CD4-positive, alpha-beta T cell treated with Interleukin-2 at 100 ng/mL for 4 hours (primary cell): ENCODE data around the gene ANKLE2.
A peak's percentile ranks its signal among the peaks of the same experiment; 100 is the strongest.

Source experiments
- DNase-seq: peaks from one replicate; pipeline ENCODE4 v3.0.0-alpha.2; 2020; ENCODE audit warnings: low spot score

The ANKLE2 gene

DNA sequence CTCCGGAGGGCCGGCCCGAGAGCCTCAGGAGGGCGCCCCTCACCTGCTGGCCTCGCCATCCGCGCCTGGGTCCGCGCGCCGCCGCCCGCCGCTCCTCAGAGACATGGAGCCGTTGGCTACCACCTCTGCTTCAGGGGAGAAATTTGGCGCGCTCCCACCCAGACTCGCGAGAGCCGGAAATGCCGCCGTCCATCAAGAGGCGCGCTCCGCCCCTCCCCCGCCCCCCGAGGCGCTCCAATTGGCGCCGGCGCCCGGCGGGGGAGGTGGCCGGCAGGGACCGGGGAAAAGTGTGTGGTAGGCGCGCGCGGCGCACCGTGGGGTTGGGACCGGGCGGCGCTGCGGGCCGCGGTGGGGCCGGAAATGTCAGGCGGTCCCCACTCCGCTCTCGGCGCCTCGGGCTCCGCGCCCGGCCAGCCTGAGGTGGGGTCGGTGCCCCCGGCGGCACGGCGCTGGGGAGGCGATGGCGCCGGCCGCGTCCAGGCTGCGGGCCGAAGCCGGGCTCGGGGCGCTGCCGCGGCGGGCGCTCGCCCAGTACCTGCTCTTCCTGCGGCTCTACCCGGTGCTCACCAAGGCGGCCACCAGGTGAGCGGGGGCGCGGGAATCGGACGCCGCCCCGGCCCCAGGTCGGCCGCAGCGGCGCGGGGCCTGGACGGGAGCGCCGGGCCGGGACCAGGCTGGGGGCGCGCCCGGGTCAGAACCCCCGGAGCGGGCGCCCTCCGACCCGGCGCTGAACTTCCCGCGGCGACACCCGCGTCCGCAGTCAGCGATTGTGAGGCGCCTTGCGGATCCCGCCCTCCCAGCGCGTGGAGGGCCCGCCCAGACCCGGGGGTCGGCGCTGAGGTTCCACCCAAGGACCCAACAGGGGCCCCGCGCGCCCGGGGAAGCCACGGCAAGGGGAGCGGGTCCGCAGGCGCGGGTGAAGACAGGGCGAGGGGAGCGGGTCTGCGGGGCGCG lies 74.1 kb downstream of the ANKLE2 start, which contains the start of the genes POLE and PXMP2:
Gene POLE (minus strand): TSS at position 132 of the 954 bp plus-strand sequence. CDS start 27 bp downstream, at position 105.
Gene PXMP2 (plus strand): TSS at position 377 of the 954 bp plus-strand sequence. CDS start 84 bp downstream, at position 461.
- peak; percentile 94 for DNase-seq

GRCh38 chr12:132686825-132687210 lies 74.8 kb downstream of the ANKLE2 start:
- DNase-seq = no peak

DNA sequence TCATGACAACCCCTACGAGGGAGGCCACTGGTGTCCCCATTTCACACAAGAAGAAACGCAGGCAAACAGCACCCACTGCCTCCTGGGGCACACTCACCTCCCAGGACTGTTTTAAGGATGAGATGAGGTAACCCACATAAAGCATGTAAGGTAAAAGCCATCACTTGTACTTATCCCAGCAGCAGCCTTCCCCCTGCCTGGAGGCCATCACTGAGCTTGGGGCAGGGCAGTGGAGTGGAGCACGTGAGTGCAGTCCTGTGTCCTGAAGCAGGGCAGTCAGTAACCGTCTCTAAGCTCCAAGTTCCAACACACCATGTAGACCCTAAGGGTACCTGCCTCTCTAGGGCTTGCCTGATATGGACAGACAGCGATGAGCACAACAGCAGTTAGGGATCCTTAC lies 76.2 kb downstream of the ANKLE2 start:
- no peak for DNase-seq

GRCh38 chr12:132677492-132677891 lies 84.1 kb downstream of the ANKLE2 start:
- no peak for DNase-seq

DNA sequence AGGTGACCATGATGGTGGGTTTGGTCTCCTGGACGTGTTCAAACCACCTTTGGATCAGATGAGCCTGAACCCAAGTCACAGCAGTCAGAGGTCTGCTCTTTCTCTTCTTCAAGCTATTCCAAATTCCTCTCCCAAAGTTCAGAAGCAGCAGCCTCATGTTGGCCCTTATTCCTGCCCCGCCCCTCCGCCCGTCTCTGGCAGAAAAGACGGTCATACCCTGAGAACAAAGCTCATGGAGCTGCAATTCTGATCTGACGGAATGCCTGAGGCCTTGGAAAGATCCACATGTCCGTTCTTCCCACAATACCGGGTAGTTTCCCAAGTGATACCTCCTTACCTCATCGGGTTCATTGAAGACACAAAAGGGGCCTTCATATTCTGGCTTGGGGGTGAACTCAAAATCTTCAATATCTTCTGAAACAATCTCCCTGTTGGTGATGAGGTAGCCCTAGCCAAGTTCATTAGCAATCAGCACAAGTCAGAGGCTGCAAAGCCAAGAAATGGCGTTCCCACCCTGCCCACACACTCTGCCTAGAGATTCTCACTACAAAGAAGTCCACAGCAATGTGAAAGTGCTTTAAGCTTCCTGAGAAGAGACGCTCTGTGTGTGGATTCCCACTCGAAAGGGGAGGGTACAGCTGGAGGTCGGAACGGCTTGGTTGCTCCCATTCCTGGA lies 85.7 kb downstream of the ANKLE2 start:
- DNase-seq = no peak
